Astrocyte of the hippocampus (primary cell): ENCODE measurements around the gene PAM.

Experiments
- DNase-seq: peaks from one replicate; pipeline ENCODE4 v3.0.0; 2011; ENCODE audit warnings: low read depth, low spot score

The PAM gene

GRCh38 chr5:102933721-102934459 lies 178.8 kb downstream of the PAM start:
- no peak for DNase-seq

- peak; percentile 36 for DNase-seq
Observed at GRCh38 chr5:102937894-102938293, 182.8 kb downstream of the PAM start.

GRCh38 chr5:102941111-102941510 lies 186.0 kb downstream of the PAM start:
- DNase-seq: no peak

- no peak for DNase-seq
Observed at GRCh38 chr5:102946414-102946813, 191.3 kb downstream of the PAM start.

- DNase-seq: no peak
Observed at GRCh38 chr5:102946971-102947370, 191.9 kb downstream of the PAM start.

- DNase-seq: no peak
Observed at GRCh38 chr5:102955488-102955887, 200.4 kb downstream of the PAM start.

GRCh38 chr5:102956599-102956998 lies 201.5 kb downstream of the PAM start:
- no peak for DNase-seq

- DNase-seq: no peak
Observed at GRCh38 chr5:102957141-102957540, 202.0 kb downstream of the PAM start.

GRCh38 chr5:102958481-102959011 lies 203.4 kb downstream of the PAM start:
- peak; percentile 62 for DNase-seq

- peak; percentile 90 for DNase-seq
Observed at GRCh38 chr5:102959055-102959454, 203.9 kb downstream of the PAM start.

- peak; percentile 45 for DNase-seq
Observed at GRCh38 chr5:102961671-102962070, 206.6 kb downstream of the PAM start.

GRCh38 chr5:102965653-102966052 lies 210.5 kb downstream of the PAM start:
- DNase-seq: no peak

GRCh38 chr5:102969641-102970040 lies 214.5 kb downstream of the PAM start:
- no peak for DNase-seq

- peak; percentile 39 for DNase-seq
Observed at GRCh38 chr5:102971676-102972293, 216.7 kb downstream of the PAM start.

GRCh38 chr5:102974177-102974576 lies 219.1 kb downstream of the PAM start:
- no peak for DNase-seq

- DNase-seq: peak; percentile 54
Observed at GRCh38 chr5:102975045-102975444, 219.9 kb downstream of the PAM start.

- peak; percentile 49 for DNase-seq
Observed at GRCh38 chr5:102975457-102976182, 220.5 kb downstream of the PAM start.

GRCh38 chr5:102981957-102982635 lies 227.0 kb downstream of the PAM start:
- no peak for DNase-seq

GRCh38 chr5:102986074-102986473 lies 231.0 kb downstream of the PAM start:
- DNase-seq: no peak

GRCh38 chr5:102988459-102988858 lies 233.4 kb downstream of the PAM start:
- no peak for DNase-seq

- DNase-seq: no peak
Observed at GRCh38 chr5:102991802-102992201, 236.7 kb downstream of the PAM start.
